ENCODE measurements around the gene BIRC7. TPM values are rescaled to one million over a fixed set of nuclear protein-coding genes. Genes with fewer than 3 reads are reported as not detected.

The BIRC7 gene
- total RNA-seq, 5 donors from 2014 or later (not counting 1 experiment from before 2014, with no cell fraction given), result not detected

DNA sequence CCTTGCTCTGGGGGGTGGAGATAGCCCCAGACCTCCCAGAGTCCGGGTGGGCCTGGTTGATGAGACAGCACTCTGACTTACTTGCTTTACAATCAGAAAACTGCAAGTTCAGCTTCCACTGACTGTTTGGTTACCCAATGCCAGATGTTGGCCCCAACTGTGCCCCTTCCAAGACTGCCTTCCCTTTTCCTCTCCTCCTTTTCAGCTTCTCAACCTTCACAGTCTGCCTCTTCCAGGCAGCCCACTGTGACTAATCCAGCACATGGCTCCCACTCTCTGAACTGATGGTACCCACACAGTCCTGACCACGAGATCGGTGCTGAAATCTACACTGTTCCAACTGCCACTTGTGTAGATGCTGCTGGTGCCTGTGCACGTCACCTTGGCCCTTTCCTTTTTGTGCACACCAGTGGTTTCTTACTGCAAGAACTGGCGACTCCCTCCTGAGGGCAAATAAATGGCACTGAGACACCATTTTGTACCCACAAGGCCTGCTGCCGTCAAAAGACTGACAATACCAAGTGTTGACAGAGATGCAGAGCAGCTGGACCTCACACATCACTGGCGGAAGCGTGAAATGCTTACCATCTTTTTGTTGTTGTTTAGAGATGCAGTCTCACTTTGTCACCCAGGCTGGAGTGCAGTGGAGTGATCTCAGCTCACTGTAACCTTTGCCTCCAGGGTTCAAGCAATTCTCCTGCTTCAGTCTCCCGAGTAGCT, 35.1 kb downstream of the BIRC7 start:
- Histone ChIP-seq H3K4me1 (ENCODE audit: control insufficient read depth in 1 of 2, extremely low read depth in 1 of 2, insufficient read depth in 2 of 2, low read length in 2 of 2) (peaks cover 8 to 31% of the 10 kb centered on the region in 2 experiments), H3K9me3 (no peaks in the 10 kb centered on the region), H3K27ac (ENCODE audit: low read length) (no peak overlapping the region), H3K27me3 (replicated peaks in 1 of 2; ENCODE audit: control insufficient read depth in 2 of 2, extremely low read depth in 1 of 2, insufficient read depth in 2 of 2, low read length in 1 of 2) (peaks cover 0 to 23% of the 10 kb centered on the region in 2 experiments), H3K36me3 (ENCODE audit: control insufficient read depth in 2 of 2, extremely low read depth in 1 of 2, insufficient read depth in 1 of 2, low read length in 1 of 2) (peaks cover under 1 to 4% of the 10 kb centered on the region in 2 donors), H3K4me3 (ENCODE audit: control insufficient read depth in 1 of 2, extremely low read depth in 1 of 2, low read length in 1 of 2) (no peak overlapping the region)
- ChIA-PET CTCF (no interaction called here), POLR2A (no interaction called here)
- H3K27ac Mint-ChIP-seq, result no peak overlapping the region
- no peaks in the 10 kb centered on the region for H3K36me3 Mint-ChIP-seq
- peaks cover 0 to 5% of the 10 kb centered on the region in 2 donors for H3K27me3 Mint-ChIP-seq
- peaks cover 29 to 30% (median 30%) of the 10 kb centered on the region in 3 donors for H3K4me1 Mint-ChIP-seq
- DNase-seq (no peak), ATAC-seq (replicated peaks in 1 of 4) (no peak)
- no peaks in the 10 kb centered on the region for H3K9me3 Mint-ChIP-seq
- WGBS (ENCODE audit: insufficient coverage), result 81% methylated on average over 6 of the region's 9 CpGs
- H3K4me3 Mint-ChIP-seq, result peak overlapping the region; percentile 78 to 91 (median 87)

DNA sequence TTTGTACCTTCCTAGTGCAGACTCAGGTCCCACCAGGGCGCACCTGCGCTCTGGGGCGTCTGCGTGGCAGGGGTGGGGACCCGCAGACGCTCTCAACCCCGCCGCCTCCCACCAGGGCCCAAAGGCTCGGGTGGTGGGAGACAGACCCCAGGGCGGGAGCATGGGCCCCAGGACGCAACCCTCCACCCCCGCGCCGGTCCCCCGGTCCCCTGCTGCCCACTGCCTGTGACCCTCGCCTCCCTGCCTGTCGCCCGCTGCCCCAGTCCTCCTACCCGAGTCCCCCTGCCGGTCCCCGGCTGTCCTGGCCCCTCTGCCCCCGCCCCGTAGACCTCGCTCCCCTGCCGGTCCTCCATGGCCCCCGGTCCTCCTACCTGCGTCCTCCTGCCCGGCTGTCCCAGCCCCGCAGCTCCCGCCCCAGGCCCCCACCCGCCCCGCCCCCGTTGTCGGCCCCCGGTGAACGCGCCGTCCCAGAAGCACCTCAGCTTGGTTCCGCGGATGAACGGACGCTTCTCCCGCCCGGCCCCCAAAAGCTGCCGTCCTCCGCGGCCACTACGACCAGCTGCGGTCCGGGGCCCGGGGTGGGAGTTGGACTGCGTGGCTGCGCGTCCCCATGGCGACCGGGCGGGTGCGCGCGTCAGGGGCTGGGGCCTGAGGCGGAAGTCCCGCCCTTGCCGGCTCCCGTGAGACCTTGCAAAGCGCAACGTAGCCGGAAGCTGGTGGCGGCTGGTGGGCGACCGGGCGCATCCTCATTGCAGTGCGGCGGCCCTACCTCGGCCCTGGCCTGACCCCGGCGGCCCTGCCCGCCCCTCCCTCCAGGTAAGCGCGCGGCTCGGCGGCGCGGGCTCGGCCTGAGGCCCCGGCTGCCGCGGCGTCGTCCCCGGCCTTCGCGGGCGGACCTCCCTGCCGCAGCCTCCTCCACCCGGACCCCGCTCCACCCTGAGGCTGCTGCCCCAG, 36.7 kb downstream of the BIRC7 start, which contains the start of gene ARFGAP1:
ARFGAP1 (plus strand) TSS at position 709 of the 954 bp plus-strand sequence. CDS start 2,768 bp downstream, outside the sequence.
- under 1% methylated on average over 88 of the region's 97 CpGs for WGBS (ENCODE audit: insufficient coverage)
- H3K27me3 Mint-ChIP-seq, result no peaks in the 10 kb centered on the region
- peak; percentile 96 to 99 (median 98) for ATAC-seq (replicated peaks in 1 of 4)
- Histone ChIP-seq H3K36me3 (ENCODE audit: control insufficient read depth in 2 of 2, extremely low read depth in 1 of 2, insufficient read depth in 1 of 2, low read length in 1 of 2) (peaks cover 7 to 19% of the 10 kb centered on the region in 2 donors), H3K27me3 (replicated peaks in 1 of 2; ENCODE audit: control insufficient read depth in 2 of 2, extremely low read depth in 1 of 2, insufficient read depth in 2 of 2, low read length in 1 of 2) (peaks cover 0 to 10% of the 10 kb centered on the region in 2 experiments), H3K4me3 (ENCODE audit: control insufficient read depth in 1 of 2, extremely low read depth in 1 of 2, low read length in 1 of 2) (peak within 1 kb of the TSS; percentile 76 to 80), H3K9me3 (no peaks in the 10 kb centered on the region), H3K27ac (ENCODE audit: low read length) (no peak within 1 kb of the TSS), H3K4me1 (ENCODE audit: control insufficient read depth in 1 of 2, extremely low read depth in 1 of 2, insufficient read depth in 2 of 2, low read length in 2 of 2) (peaks cover 8 to 31% of the 10 kb centered on the region in 2 experiments)
- CTCF ChIA-PET, result interaction anchor here in 1 of 2 donors (0.6 kb wide), 1 partner anchor 226 kb away, joined by 4 read pairs; no protein-coding TSS in a partner anchor
- peaks cover 30 to 32% (median 31%) of the 10 kb centered on the region in 3 donors for H3K4me1 Mint-ChIP-seq
- POLR2A ChIA-PET, result no interaction called here
- H3K4me3 Mint-ChIP-seq, result peak within 1 kb of the TSS; percentile 86 to 91 (median 87)
- peak; percentile 68 to 93 (median 85) for DNase-seq
- H3K9me3 Mint-ChIP-seq, result no peaks in the 10 kb centered on the region
- H3K27ac Mint-ChIP-seq, result peak within 1 kb of the TSS; percentile 69 to 81
- no peaks in the 10 kb centered on the region for H3K36me3 Mint-ChIP-seq

DNA sequence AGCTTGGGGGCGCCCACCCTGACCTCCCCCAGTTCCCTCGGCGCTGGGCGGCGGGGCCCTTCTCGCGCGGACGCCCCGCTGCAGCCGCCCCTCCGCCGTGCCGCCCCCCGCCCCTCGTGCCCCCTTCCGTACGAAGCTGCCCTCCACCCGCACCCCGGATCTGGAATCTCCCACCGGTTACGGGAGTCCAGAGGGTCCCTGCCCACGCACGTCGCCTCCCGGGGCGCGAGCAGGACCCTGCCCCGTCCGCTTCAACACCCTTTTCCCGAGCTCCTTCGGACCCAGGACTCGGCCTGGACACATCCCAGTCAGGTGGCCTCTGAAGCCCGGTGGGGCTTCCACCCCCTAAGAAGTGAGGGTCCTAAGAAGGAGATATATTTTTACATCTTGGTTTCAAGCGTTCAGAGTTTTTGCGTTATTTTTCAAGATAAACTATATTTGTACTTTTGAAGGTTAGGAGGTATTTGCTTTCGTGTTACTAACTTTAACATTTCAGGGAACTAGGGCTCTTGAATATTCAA, 37.4 kb downstream of the BIRC7 start:
- peaks cover 11 to 25% of the 10 kb centered on the region in 2 donors for H3K36me3 ChIP-seq (ENCODE audit: control insufficient read depth in 2 of 2, extremely low read depth in 1 of 2, insufficient read depth in 1 of 2, low read length in 1 of 2)
- ChIA-PET POLR2A (no interaction called here), CTCF (no interaction called here)
- H3K27ac ChIP-seq (ENCODE audit: low read length), result no peak overlapping the region
- 0% methylated on average over 28 of the region's 37 CpGs for WGBS (ENCODE audit: insufficient coverage)
- peaks cover 0 to 7% of the 10 kb centered on the region in 2 experiments for H3K27me3 ChIP-seq (replicated peaks in 1 of 2; ENCODE audit: control insufficient read depth in 2 of 2, extremely low read depth in 1 of 2, insufficient read depth in 2 of 2, low read length in 1 of 2)
- no peaks in the 10 kb centered on the region for H3K9me3 ChIP-seq
- H3K27ac Mint-ChIP-seq, result peak overlapping the region; percentile 69 to 81
- no peak for ATAC-seq (replicated peaks in 1 of 4)
- H3K27me3 Mint-ChIP-seq, result no peaks in the 10 kb centered on the region
- H3K4me3 ChIP-seq (ENCODE audit: control insufficient read depth in 1 of 2, extremely low read depth in 1 of 2, low read length in 1 of 2), result peak overlapping the region; percentile 76 to 80
- no peaks in the 10 kb centered on the region for H3K9me3 Mint-ChIP-seq
- DNase-seq, result no peak
- peak overlapping the region; percentile 86 to 91 (median 87) for H3K4me3 Mint-ChIP-seq
- no peaks in the 10 kb centered on the region for H3K36me3 Mint-ChIP-seq
- H3K4me1 Mint-ChIP-seq, result peaks cover 30 to 32% (median 31%) of the 10 kb centered on the region in 3 donors
- peaks cover 8 to 31% of the 10 kb centered on the region in 2 experiments for H3K4me1 ChIP-seq (ENCODE audit: control insufficient read depth in 1 of 2, extremely low read depth in 1 of 2, insufficient read depth in 2 of 2, low read length in 2 of 2)

DNA sequence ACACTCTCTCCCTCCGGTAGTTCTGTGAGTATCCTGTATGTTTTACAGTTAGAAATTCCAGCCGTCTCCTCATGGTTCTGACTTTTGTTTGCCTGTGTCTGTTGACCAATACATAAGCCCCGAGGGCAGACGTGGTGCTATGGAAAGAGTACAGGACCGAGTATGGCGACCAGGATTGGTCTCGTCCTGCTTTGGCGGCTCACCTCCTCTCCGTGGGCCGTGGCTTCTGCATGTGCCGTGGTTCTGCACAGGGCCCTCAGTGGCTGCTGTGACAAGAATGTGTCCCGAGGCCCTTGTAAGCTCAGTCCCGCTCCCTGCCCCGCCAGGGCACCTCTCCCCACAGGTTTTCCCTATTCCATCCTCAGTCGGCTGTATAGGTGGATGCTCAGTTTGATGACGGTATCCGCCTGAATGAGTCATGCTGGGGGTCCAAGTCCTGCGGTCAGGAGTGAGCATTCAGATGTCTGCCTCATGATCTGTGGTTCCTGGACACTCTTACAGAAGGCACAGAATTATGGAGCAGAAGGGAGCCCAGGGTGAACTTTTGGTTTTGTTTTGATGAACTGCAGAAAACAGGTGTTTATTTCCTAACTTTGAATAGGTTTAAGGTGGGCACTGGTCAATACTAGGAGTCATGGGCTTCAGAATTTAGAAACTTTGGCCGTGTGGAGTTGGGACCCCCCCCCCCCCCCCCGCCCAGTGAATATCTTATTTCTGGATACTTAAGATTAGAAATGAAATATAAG, 38.1 kb downstream of the BIRC7 start:
- Mint-ChIP-seq H3K9me3 (no peaks in the 10 kb centered on the region), H3K4me3 (peak overlapping the region; percentile 86 to 91 (median 87)), H3K4me1 (peaks cover 30 to 32% (median 31%) of the 10 kb centered on the region in 3 donors), H3K27me3 (no peaks in the 10 kb centered on the region), H3K36me3 (peaks cover 3% of the 10 kb centered on the region), H3K27ac (peak overlapping the region; percentile 57 to 81)
- no peak for ATAC-seq (replicated peaks in 1 of 4)
- no peak for DNase-seq
- Histone ChIP-seq H3K27me3 (replicated peaks in 1 of 2; ENCODE audit: control insufficient read depth in 2 of 2, extremely low read depth in 1 of 2, insufficient read depth in 2 of 2, low read length in 1 of 2) (peaks cover 0 to 1% of the 10 kb centered on the region in 2 experiments), H3K27ac (ENCODE audit: low read length) (no peak overlapping the region), H3K36me3 (ENCODE audit: control insufficient read depth in 2 of 2, extremely low read depth in 1 of 2, insufficient read depth in 1 of 2, low read length in 1 of 2) (peaks cover 18 to 31% of the 10 kb centered on the region in 2 donors), H3K4me1 (ENCODE audit: control insufficient read depth in 1 of 2, extremely low read depth in 1 of 2, insufficient read depth in 2 of 2, low read length in 2 of 2) (peaks cover 8 to 31% of the 10 kb centered on the region in 2 experiments), H3K9me3 (no peaks in the 10 kb centered on the region), H3K4me3 (ENCODE audit: control insufficient read depth in 1 of 2, extremely low read depth in 1 of 2, low read length in 1 of 2) (peak overlapping the region; percentile 76 to 80)
- ChIA-PET CTCF (no interaction called here), POLR2A (no interaction called here)
- WGBS (ENCODE audit: insufficient coverage), result 41% methylated on average over 14 of the region's 20 CpGs

DNA sequence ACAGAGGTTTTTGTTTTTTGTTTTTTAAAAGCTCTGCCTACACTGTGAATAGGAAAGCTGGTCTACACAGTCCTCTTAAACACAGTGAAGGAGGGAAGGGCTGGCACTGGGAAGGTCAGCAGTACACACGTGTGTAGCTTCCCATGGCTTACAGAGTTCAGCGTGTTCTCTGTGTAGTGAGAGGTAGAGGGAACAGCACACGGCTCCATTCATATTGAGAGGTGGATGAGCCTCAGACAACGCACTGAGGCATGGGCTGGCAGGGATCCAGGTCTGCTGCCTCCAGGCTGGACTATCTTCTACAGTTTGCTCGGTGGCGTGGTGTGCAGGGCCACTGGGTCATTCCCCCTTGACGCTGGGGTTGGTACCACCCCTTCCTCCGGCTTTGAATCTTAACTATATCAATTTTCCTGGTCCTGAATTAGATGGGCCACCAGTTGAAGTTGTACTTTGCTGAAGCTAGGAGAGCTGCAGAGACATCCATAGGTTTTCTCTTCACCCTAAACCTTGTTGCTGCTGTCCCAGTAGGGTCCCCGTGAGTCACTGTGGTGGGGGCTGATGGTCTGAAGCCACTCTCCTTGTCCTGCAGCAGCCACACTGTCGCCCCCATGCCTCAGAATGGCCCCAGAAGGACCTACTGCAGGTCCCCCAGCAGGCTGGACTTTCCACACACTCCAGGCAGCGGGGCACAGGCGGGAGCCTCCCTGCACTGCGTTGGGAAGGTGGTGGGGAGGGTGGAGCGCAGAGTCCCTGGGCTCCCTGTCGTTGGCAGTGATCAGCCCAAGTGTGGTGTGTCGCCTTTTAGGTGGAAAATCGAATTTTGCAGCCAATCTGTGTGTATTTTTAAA, 38.9 kb downstream of the BIRC7 start:
- Histone ChIP-seq H3K27ac (ENCODE audit: low read length) (no peak overlapping the region), H3K9me3 (no peaks in the 10 kb centered on the region), H3K4me3 (ENCODE audit: control insufficient read depth in 1 of 2, extremely low read depth in 1 of 2, low read length in 1 of 2) (no peak overlapping the region), H3K27me3 (replicated peaks in 1 of 2; ENCODE audit: control insufficient read depth in 2 of 2, extremely low read depth in 1 of 2, insufficient read depth in 2 of 2, low read length in 1 of 2) (no peaks in the 10 kb centered on the region), H3K36me3 (ENCODE audit: control insufficient read depth in 2 of 2, extremely low read depth in 1 of 2, insufficient read depth in 1 of 2, low read length in 1 of 2) (peaks cover 20 to 37% of the 10 kb centered on the region in 2 donors), H3K4me1 (ENCODE audit: control insufficient read depth in 1 of 2, extremely low read depth in 1 of 2, insufficient read depth in 2 of 2, low read length in 2 of 2) (peaks cover 8 to 31% of the 10 kb centered on the region in 2 experiments)
- DNase-seq (no peak), ATAC-seq (replicated peaks in 1 of 4) (no peak)
- peaks cover 30 to 32% (median 31%) of the 10 kb centered on the region in 3 donors for H3K4me1 Mint-ChIP-seq
- ChIA-PET POLR2A (no interaction called here), CTCF (no interaction called here)
- 88% methylated on average over 10 of the region's 17 CpGs for WGBS (ENCODE audit: insufficient coverage)
- peak overlapping the region; percentile 54 to 86 (median 66) for H3K4me3 Mint-ChIP-seq
- no peak overlapping the region for H3K27ac Mint-ChIP-seq
- H3K36me3 Mint-ChIP-seq, result peaks cover 5% of the 10 kb centered on the region
- no peaks in the 10 kb centered on the region for H3K9me3 Mint-ChIP-seq
- H3K27me3 Mint-ChIP-seq, result no peaks in the 10 kb centered on the region
